ENCODE data around the gene MIOX.

GRCh38 chr22:50443801-50444625 lies 42.6 kb upstream of the MIOX start:
- TF ChIP-seq CTCF (IDR thresholded peaks at IDR 0.05) (no peak), POLR2AphosphoS5 (IDR thresholded peaks at IDR 0.05) (no peak)
